K562 (cell line): ENCODE measurements around the gene TCF3. TPM values are rescaled to one million over a fixed set of nuclear protein-coding genes. Genes with fewer than 3 reads are reported as not detected.

Experiments
- ATAC-seq: fragments of 200-7000 bp; cut with Tn5 transposase; 3 replicates; pipeline ENCODE4 v1.9.1; 2020; ENCODE audit warnings: moderate library complexity
- BruUV-seq: library from RNA; stranded (reverse); fragments of 400-500 nt; replicated peaks from 2 replicates; lab custom pipeline; 2021; lab: Mats Ljungman, UMichigan
- CTCF ChIA-PET: fragments of 300-600 bp; formaldehyde crosslinking; extraction: SDS; loops from one replicate; lab custom pipeline; 2021; ENCODE audit warnings: low intra/inter-chr PET ratio; lab: Yijun Ruan, JAX
- POLR2A ChIA-PET: fragments of 300-600, 350-650 bp; sonication (Branson Sonifier 250); formaldehyde crosslinking; extraction: SDS; loops from one replicate; lab custom pipeline; 2021; ENCODE audit warnings: antibody characterized with exemption, inconsistent platforms; lab: Yijun Ruan, JAX
- DNase-seq, 4 experiments: peaks; one replicate each; pipeline versions ENCODE4 v3.0.0 to v3.0.0-alpha.2; 2011 to 2018; ENCODE audit warnings: low spot score in 3 of 4, mixed read lengths in 3 of 4; ENCODE audit errors: extremely low read depth in 1 of 4
- FAIRE-seq: peaks from 2 replicates; lab custom pipeline; 2011; peaks lifted over from hg19 to GRCh38; lab: Jason Lieb, UNC
- H2AFZ ChIP-seq: 2 replicates; pipeline ENCODE4 v1.6.0; 2011; ENCODE audit warnings: low read depth, low read length, control low read depth, inconsistent platforms
- H3K27ac ChIP-seq: fragments of 200-600 bp; 3 replicates; pipeline ENCODE4 v1.8.0; 2011; ENCODE audit warnings: low read depth, mild to moderate bottlenecking, control low read depth, inconsistent platforms, low read length, moderate library complexity, mixed read lengths; ENCODE audit errors: extremely low read depth
- H3K27me3 ChIP-seq, 2 experiments: fragments of 300-600 bp in 1 of 2; 2 replicates in 1 of 2; 3 replicates in 1 of 2; pipeline versions ENCODE4 v1.6.0 to v1.8.0; 2011; ENCODE audit warnings: inconsistent platforms in 2 of 2, low read length in 2 of 2, mild to moderate bottlenecking in 1 of 2, mixed read lengths in 1 of 2, moderate library complexity in 1 of 2; ENCODE audit not compliant: control insufficient read depth in 2 of 2, insufficient read depth in 2 of 2
- H3K36me3 ChIP-seq: fragments of 300-600 bp; 3 replicates; pipeline ENCODE4 v1.8.0; 2011; ENCODE audit warnings: mild to moderate bottlenecking, low read length, inconsistent platforms; ENCODE audit not compliant: control insufficient read depth, insufficient read depth
- H3K4me1 ChIP-seq, 2 experiments: fragments of 200-600 bp in 1 of 2; replicated peaks in 1 of 2; 2 replicates in 1 of 2; 3 replicates in 1 of 2; pipeline versions ENCODE4 v1.5.1 to v1.8.0; 2011; ENCODE audit warnings: inconsistent platforms in 2 of 2, low read length in 2 of 2, mild to moderate bottlenecking in 1 of 2, mixed read lengths in 1 of 2, moderate library complexity in 1 of 2; ENCODE audit not compliant: control insufficient read depth in 2 of 2, insufficient read depth in 2 of 2
- H3K4me2 ChIP-seq: 2 replicates; pipeline ENCODE4 v1.6.1; 2011; ENCODE audit warnings: low read length, control low read depth, inconsistent platforms, mixed read lengths; ENCODE audit not compliant: insufficient read depth
- H3K4me3 ChIP-seq: fragments of 200-600 bp; sonication (generic), shearing (Covaris generic); 2 replicates; pipeline ENCODE4 v1.5.1; 2016; ENCODE audit warnings: control low read depth, inconsistent platforms
- H3K79me2 ChIP-seq: fragments of 200-600 bp; 3 replicates; pipeline ENCODE4 v1.8.0; 2011; ENCODE audit warnings: low read length, inconsistent platforms; ENCODE audit not compliant: control insufficient read depth, insufficient read depth
- H3K9ac ChIP-seq, 2 experiments: 2 replicates each; pipeline versions ENCODE4 v1.6.0 to v1.6.1; 2011; ENCODE audit warnings: low read depth in 2 of 2, low read length in 2 of 2, control low read depth in 1 of 2, inconsistent platforms in 1 of 2, mild to moderate bottlenecking in 1 of 2, mixed read lengths in 1 of 2; ENCODE audit not compliant: insufficient read depth in 1 of 2
- H3K9me1 ChIP-seq: one replicate; pipeline ENCODE4 v1.6.0; 2011; ENCODE audit warnings: inconsistent platforms, mild to moderate bottlenecking, low read length, moderate library complexity; ENCODE audit not compliant: control insufficient read depth, insufficient read depth
- H3K9me3 ChIP-seq: replicated peaks from 2 replicates; pipeline ENCODE4 v1.5.1; 2011; ENCODE audit warnings: low read depth, low read length, inconsistent platforms; ENCODE audit not compliant: control insufficient read depth, insufficient read depth
- H4K20me1 ChIP-seq: replicated peaks from 2 replicates; pipeline ENCODE4 v1.6.1; 2011; ENCODE audit warnings: low read length, inconsistent platforms, mixed read lengths; ENCODE audit not compliant: control insufficient read depth, insufficient read depth
- CTCF ChIP-seq, 3 experiments: IDR thresholded peaks in 2 of 3; conservative IDR thresholded peaks in 1 of 3; 2 replicates each; pipeline ENCODE4 v1.5.1; 2011 to 2012; ENCODE audit warnings: low read length in 3 of 3, mild to moderate bottlenecking in 3 of 3, control low read depth in 2 of 3, improper control_type of control experiment in 1 of 3, inconsistent platforms in 1 of 3, low read depth in 1 of 3, mixed read lengths in 1 of 3, moderate library complexity in 1 of 3; ENCODE audit not compliant: insufficient read depth in 2 of 3
- E2F5 ChIP-seq: sonication (generic); formaldehyde crosslinking; IDR thresholded peaks from 2 replicates; pipeline ENCODE4 v1.8.0; 2022; ENCODE audit warnings: mild to moderate bottlenecking, missing genetic modification reagents
- FIP1L1 ChIP-seq: fragments of 200-400 bp; formaldehyde crosslinking; IDR thresholded peaks from 2 replicates; pipeline ENCODE4 v1.6.1; 2018; ENCODE audit warnings: mild to moderate bottlenecking, low read depth, low read length; ENCODE audit not compliant: poor library complexity, severe bottlenecking
- PKNOX1 ChIP-seq: fragments of 450-650 bp; IDR thresholded peaks from 2 replicates; pipeline ENCODE4 v1.6.1; 2016
- POLR2G ChIP-seq: fragments of 200-400 bp; formaldehyde crosslinking; IDR thresholded peaks from 2 replicates; pipeline ENCODE4 v1.6.1; 2017; ENCODE audit warnings: low read depth, mild to moderate bottlenecking, antibody characterized with exemption, low read length, moderate library complexity
- RAD21 ChIP-seq, 2 experiments: fragments of 250-450 bp in 1 of 2; fragments of 450-650 bp in 1 of 2; sonication (Bioruptor Pico) in 1 of 2; formaldehyde crosslinking in 1 of 2; IDR thresholded peaks in 1 of 2; conservative IDR thresholded peaks in 1 of 2; 2 replicates each; pipeline versions ENCODE4 v1.4.0 to v1.8.0; 2020 to 2022; ENCODE audit warnings: mild to moderate bottlenecking in 2 of 2, moderate library complexity in 1 of 2
- ZC3H4 ChIP-seq: sonication (generic); formaldehyde crosslinking; IDR thresholded peaks from 2 replicates; pipeline ENCODE4 v1.9.0; 2021; ENCODE audit warnings: missing genetic modification reagents, borderline replicate concordance
- ZNF282 ChIP-seq: sonication (generic); formaldehyde crosslinking; IDR thresholded peaks from 2 replicates; pipeline ENCODE4 v1.8.1; 2023; ENCODE audit warnings: missing genetic modification reagents
- WGBS: fragments of 100-300 bp; shearing (Covaris generic); methylation state at CpG from one replicate; pipeline ENCODE4 v1.1.6; 2016; ENCODE audit warnings: low coverage, mixed read lengths; ENCODE audit not compliant: insufficient coverage; ENCODE audit errors: missing lambda C conversion rate; 5-methylcytosine and 5-hydroxymethylcytosine counted together
- in situ Hi-C: fragments of 300-500 bp; cut with MboI; formaldehyde crosslinking; loops from 4 replicates; pipeline ENCODE4 v1.15.0; 2018; ENCODE audit warnings: inconsistent platforms, mixed read lengths
- intact Hi-C: fragments of 100-400 bp; cut with micrococcal nuclease; formaldehyde crosslinking; loops from 2 replicates; pipeline ENCODE4 v1.14.2; 2022
- polyA plus RNA-seq, 8 experiments: library from polyadenylated mRNA; depleted of rRNA in 4 of 8; stranded (reverse) in 5 of 8; unstranded in 3 of 8; fragments of >200 nt; fragmentation: Nextera tagmentation in 2 of 8; fragmentation: Illumina TruSeq in 1 of 8; extraction: Ambion mirVana in 2 of 8; extraction: Trizol in 1 of 8; gene quantifications; 2 replicates each; pipeline versions ENCODE4 v1.2.1 to v1.2.3, GENCODE V29; 2011 to 2014; ENCODE audit warnings: inconsistent platforms in 1 of 8, missing spikeins in 1 of 8
- total RNA-seq, 7 experiments: library from RNA; depleted of rRNA in 6 of 7; stranded (reverse); fragments of >200 nt in 6 of 7; fragmentation: Illumina TruSeq in 2 of 7; extraction: Trizol in 2 of 7; gene quantifications; 2 replicates each; pipeline versions ENCODE4 v1.2.1 to v1.2.3, GENCODE V29; 2011 to 2021; ENCODE audit warnings: low replicate concordance in 1 of 7

The TCF3 gene
- total and polyA plus RNA-seq, 9 of the 15 experiments (the other 6 are each of a cell fraction or from before 2014, with no cell fraction given): 5.6 to 259 (median 84.0) TPM

- 94% methylated on average over 19 of the region's 24 CpGs for WGBS
- Histone ChIP-seq H2AFZ (no peak overlapping the region), H3K9me3 (no peaks in the 10 kb centered on the region), H3K79me2 (no peaks in the 10 kb centered on the region; the same call in 1 of the 3 replicates), H3K4me2 (no peak overlapping the region), H4K20me1 (no peaks in the 10 kb centered on the region), H3K9ac (peak overlapping the region in 1 of 2 experiments; percentile 36; a peak in 2 of 4 replicates), H3K36me3 (peaks cover 93% of the 10 kb centered on the region), H3K27ac (no peak overlapping the region), H3K27me3 (no peaks in the 10 kb centered on the region), H3K4me3 (no peak overlapping the region), H3K9me1 (no peaks in the 10 kb centered on the region), H3K4me1 (peaks cover 0 to 54% of the 10 kb centered on the region in 2 experiments; a peak in 2 of 5 replicates)
- no TSS peak for BruUV-seq
- ChIA-PET CTCF (no interaction called here), POLR2A (interaction anchor here (1.2 kb wide), 1 partner anchor 14 kb away, joined by 4 read pairs; no protein-coding TSS in a partner anchor)
- in situ Hi-C loops: no loop called here
- FAIRE-seq: no peak
- TF ChIP-seq POLR2G: peak; percentile 35; the same call in 1 of the 2 replicates
- TF ChIP-seq ZC3H4: no peak
- TF ChIP-seq CTCF (IDR thresholded peaks at IDR 0.05 in 2 of 3, conservative IDR thresholded peaks at IDR 0.05 in 1 of 3; ENCODE audit: insufficient read depth in 2 of 3, low read depth in 1 of 3, low read length in 3 of 3): peak; percentile 43 to 45 (median 43); a peak in 5 of 6 replicates
- TF ChIP-seq RAD21 (CRISPR knock-in tag; conservative IDR thresholded peaks at IDR 0.05 in 1 of 2, IDR thresholded peaks at IDR 0.05 in 1 of 2): peak in 1 of 2 experiments; percentile 24; a peak in 1 of 4 replicates
- TF ChIP-seq E2F5: no peak
- peak; percentile 30 for TF ChIP-seq FIP1L1
- TF ChIP-seq ZNF282: no peak
- TF ChIP-seq PKNOX1: 0 out of 2 replicates have a peak, but pooled peaks have one; percentile 30
- intact Hi-C loops: no loop called here
- peak; percentile 46 to 64 (median 55) for DNase-seq
- peak; percentile 86 for ATAC-seq
Observed at GRCh38 chr19:1618157-1619093, 34.0 kb downstream of the TCF3 start.
